ENCODE results near the gene LEMD2. TPM values are rescaled to one million over a fixed set of nuclear protein-coding genes. Genes with fewer than 3 reads are reported as not detected.

LEMD2 gene
- total and polyA plus RNA-seq, 2 experiments from 2014 or later = 21.5 to 67.5 TPM

DNA sequence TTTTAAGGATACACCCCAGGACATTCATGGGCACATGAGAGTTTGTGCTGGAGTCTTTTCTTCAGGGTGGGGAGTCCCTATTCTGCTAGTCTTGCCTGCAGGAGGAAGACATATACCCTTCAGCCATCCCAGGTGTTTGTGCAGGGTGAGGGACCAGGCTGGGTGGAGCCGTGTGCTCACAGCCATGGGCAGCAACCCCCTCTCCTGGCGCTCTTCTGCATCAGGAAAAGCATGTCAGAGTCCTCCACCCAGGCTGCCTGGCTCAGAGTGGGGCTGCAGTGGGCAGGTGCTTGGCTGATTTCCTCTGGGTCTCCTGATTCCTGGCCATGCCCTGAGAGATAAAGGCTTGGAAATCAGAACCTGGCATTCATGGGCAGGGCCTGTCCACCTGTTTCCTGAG is 37.6 kb upstream of the LEMD2 start:
- Histone ChIP-seq H3K4me3 (no peak overlapping the region), H3K9me3 (ENCODE audit: low read depth) (no peaks in the 10 kb centered on the region), H3K4me1 (ENCODE audit: insufficient read depth) (no peaks in the 10 kb centered on the region), H3K9ac (no peak overlapping the region), H3K27ac (no peak overlapping the region), H3K9me2 (ENCODE audit: insufficient read depth) (no peaks in the 10 kb centered on the region), H3K79me2 (ENCODE audit: insufficient read depth) (no peaks in the 10 kb centered on the region), H2AFZ (no peak overlapping the region), H3K36me3 (ENCODE audit: low read depth) (no peaks in the 10 kb centered on the region), H3K4me2 (ENCODE audit: unreplicated experiment) (no peak overlapping the region), H3K27me3 (replicated peaks; ENCODE audit: insufficient read depth) (peaks cover 12% of the 10 kb centered on the region; the same call in 1 of the 2 replicates), H4K20me1 (ENCODE audit: insufficient read depth) (no peaks in the 10 kb centered on the region), H3F3A (ENCODE audit: insufficient read depth) (no peaks in the 10 kb centered on the region)
- TF ChIP-seq EZH2phosphoT487 (IDR thresholded peaks at IDR 0.05; ENCODE audit: insufficient read depth, low read depth) (no peak), EZH2 (IDR thresholded peaks at IDR 0.05; ENCODE audit: insufficient read depth, poor library complexity, severe bottlenecking) (no peak)
- WGBS, 2 experiments (ENCODE audit: low coverage in 1 of 2, low lambda C conversion rate in 2 of 2, missing lambda C conversion rate in 2 of 2) = 21 to 24% methylated on average over 2 of the region's 2 CpGs
- in situ Hi-C loops (cut with MboI) = no loop called here
- DNase-seq = no peak

DNA sequence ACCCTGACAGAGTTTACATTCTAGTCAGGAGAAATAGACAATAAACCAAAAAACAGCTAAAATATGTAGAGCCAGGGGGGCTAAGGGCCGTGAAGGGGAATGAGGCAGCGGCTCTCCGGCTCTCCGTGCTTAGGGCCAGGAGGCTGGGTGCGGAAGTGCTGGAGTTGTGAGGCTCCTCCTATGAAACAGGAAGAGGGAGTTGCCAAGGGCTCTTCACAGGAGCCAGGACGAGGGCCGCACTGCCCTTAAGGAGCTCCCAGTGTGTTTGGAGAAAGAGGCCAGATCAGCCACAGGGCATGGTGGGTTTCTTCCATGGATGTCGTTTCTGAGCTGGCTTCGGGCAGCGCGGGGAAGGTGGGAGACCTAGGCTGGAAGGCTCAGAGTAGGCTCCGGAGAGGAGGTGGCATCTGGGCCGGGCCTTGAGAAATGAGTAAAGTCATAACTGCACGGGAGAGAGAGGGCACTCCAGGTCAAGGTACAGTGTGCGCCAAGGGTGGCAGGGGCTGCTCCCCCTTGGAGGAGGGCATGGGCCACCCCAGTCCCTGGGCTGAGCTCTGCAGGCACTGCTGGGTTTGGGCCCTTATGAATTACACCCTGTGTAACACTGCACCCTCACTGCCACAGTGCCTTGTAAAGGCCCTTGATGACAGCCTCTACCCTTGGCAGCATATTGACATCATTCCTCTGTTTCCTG is 35.7 kb upstream of the LEMD2 start:
- in situ Hi-C loops (cut with MboI) = no loop called here
- 81% methylated on average over 15 of the region's 15 CpGs for WGBS, 2 experiments (ENCODE audit: low coverage in 1 of 2, low lambda C conversion rate in 2 of 2, missing lambda C conversion rate in 2 of 2)
- no peaks in the 10 kb centered on the region for H3K9me2 ChIP-seq (ENCODE audit: insufficient read depth)
- H3K27me3 ChIP-seq (replicated peaks; ENCODE audit: insufficient read depth) = peaks cover 5% of the 10 kb centered on the region; the same call in 1 of the 2 replicates
- no peak for TF ChIP-seq EZH2 (IDR thresholded peaks at IDR 0.05; ENCODE audit: insufficient read depth, poor library complexity, severe bottlenecking)
- no peak overlapping the region for H3K27ac ChIP-seq
- no peaks in the 10 kb centered on the region for H3K36me3 ChIP-seq (ENCODE audit: low read depth)
- H3K4me1 ChIP-seq (ENCODE audit: insufficient read depth) = no peaks in the 10 kb centered on the region
- H4K20me1 ChIP-seq (ENCODE audit: insufficient read depth) = no peaks in the 10 kb centered on the region
- H3K79me2 ChIP-seq (ENCODE audit: insufficient read depth) = no peaks in the 10 kb centered on the region
- no peak for DNase-seq
- H3K9me3 ChIP-seq (ENCODE audit: low read depth) = no peaks in the 10 kb centered on the region
- no peak overlapping the region for H2AFZ ChIP-seq
- no peak overlapping the region for H3K9ac ChIP-seq
- no peaks in the 10 kb centered on the region for H3F3A ChIP-seq (ENCODE audit: insufficient read depth)
- no peak overlapping the region for H3K4me3 ChIP-seq
- H3K4me2 ChIP-seq (ENCODE audit: unreplicated experiment) = no peak overlapping the region

DNA sequence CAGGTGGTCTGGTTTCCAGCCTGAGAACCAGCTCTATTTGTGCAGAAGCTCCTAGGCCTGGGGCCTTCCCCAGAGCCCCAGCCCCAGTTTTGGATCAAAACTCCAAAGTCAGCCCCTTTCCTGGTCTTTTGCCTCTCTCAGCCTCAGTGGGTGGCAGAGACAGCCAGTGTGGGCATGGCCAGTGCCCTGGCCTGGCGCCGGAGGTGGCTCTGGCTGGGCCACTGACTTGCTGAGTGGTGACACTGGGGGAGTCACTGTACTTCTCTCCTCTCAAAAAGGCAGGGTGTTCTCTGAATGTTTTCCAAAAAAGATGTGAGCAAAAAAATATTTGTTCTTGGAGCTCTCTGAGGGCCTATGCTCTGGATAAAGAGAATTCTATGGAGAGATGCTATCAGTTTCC is 34.9 kb upstream of the LEMD2 start:
- no peak for DNase-seq
- Histone ChIP-seq H3K4me1 (ENCODE audit: insufficient read depth) (no peaks in the 10 kb centered on the region), H3K4me2 (ENCODE audit: unreplicated experiment) (no peak overlapping the region), H3K9me2 (ENCODE audit: insufficient read depth) (no peaks in the 10 kb centered on the region), H3K27me3 (replicated peaks; ENCODE audit: insufficient read depth) (peaks cover 5% of the 10 kb centered on the region; the same call in 1 of the 2 replicates), H3K9me3 (ENCODE audit: low read depth) (no peaks in the 10 kb centered on the region), H3K9ac (no peak overlapping the region), H3F3A (ENCODE audit: insufficient read depth) (no peaks in the 10 kb centered on the region), H2AFZ (no peak overlapping the region), H3K79me2 (ENCODE audit: insufficient read depth) (no peaks in the 10 kb centered on the region), H4K20me1 (ENCODE audit: insufficient read depth) (no peaks in the 10 kb centered on the region), H3K36me3 (ENCODE audit: low read depth) (no peaks in the 10 kb centered on the region), H3K4me3 (no peak overlapping the region), H3K27ac (no peak overlapping the region)
- 94 to 97% methylated on average over 2 of the region's 2 CpGs for WGBS, 2 experiments (ENCODE audit: low coverage in 1 of 2, low lambda C conversion rate in 2 of 2, missing lambda C conversion rate in 2 of 2)
- TF ChIP-seq EZH2phosphoT487 (IDR thresholded peaks at IDR 0.05; ENCODE audit: insufficient read depth, low read depth) = no peak
- TF ChIP-seq EZH2 (IDR thresholded peaks at IDR 0.05; ENCODE audit: insufficient read depth, poor library complexity, severe bottlenecking) = no peak
- in situ Hi-C loops (cut with MboI) = no loop called here

DNA sequence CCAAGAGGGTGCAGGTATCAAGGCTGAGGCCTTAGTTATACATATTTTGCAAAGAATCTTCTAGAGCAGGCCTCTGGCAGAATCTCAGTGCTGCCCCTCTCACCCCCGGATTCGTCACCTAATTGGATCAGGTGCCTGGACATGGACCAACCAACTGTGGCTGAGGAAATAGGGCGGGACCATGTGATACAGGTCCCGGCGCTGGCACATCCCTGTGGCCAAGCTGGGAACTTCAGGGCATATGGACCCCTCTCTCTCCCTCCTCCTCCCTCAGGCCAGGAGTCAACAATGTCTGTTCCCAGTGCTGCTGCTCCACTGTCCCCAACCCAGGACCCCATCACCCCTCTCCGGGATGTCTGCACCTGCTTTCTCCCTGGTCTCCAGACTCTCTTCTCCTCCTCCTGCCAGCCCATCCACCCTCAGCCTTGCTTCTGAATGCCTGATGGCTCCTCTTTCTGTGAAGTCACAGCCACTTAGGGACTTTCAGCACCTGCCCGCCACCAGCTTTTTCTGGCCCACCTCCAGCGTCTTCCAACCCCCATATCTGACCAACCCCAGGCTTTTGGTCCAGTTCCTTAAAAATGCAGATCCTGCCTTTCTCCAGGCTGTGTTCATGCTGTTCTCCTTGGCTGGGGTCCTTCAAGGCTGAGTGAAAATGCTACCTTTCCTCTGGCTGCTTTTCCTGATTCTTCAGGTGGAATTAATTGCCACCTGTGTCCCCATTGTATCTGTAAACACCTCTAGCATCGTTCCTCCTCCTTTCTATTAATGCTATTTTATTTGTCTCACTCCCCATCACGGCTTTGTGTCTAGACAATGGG is 33.9 kb upstream of the LEMD2 start:
- DNase-seq = peak; percentile 58
- Histone ChIP-seq H3K36me3 (ENCODE audit: low read depth) (no peaks in the 10 kb centered on the region), H3F3A (ENCODE audit: insufficient read depth) (no peaks in the 10 kb centered on the region), H3K9me2 (ENCODE audit: insufficient read depth) (no peaks in the 10 kb centered on the region), H3K9ac (no peak overlapping the region), H4K20me1 (ENCODE audit: insufficient read depth) (no peaks in the 10 kb centered on the region), H3K27me3 (replicated peaks; ENCODE audit: insufficient read depth) (peaks cover 5% of the 10 kb centered on the region; the same call in 1 of the 2 replicates), H2AFZ (no peak overlapping the region), H3K4me1 (ENCODE audit: insufficient read depth) (no peaks in the 10 kb centered on the region), H3K4me3 (no peak overlapping the region), H3K4me2 (ENCODE audit: unreplicated experiment) (no peak overlapping the region), H3K27ac (no peak overlapping the region), H3K9me3 (ENCODE audit: low read depth) (no peaks in the 10 kb centered on the region), H3K79me2 (ENCODE audit: insufficient read depth) (no peaks in the 10 kb centered on the region)
- TF ChIP-seq EZH2phosphoT487 (IDR thresholded peaks at IDR 0.05; ENCODE audit: insufficient read depth, low read depth) = no peak
- TF ChIP-seq EZH2 (IDR thresholded peaks at IDR 0.05; ENCODE audit: insufficient read depth, poor library complexity, severe bottlenecking) = no peak
- in situ Hi-C loops (cut with MboI) = no loop called here
- 60 to 62% methylated on average over 10 of the region's 10 CpGs for WGBS, 2 experiments (ENCODE audit: low coverage in 1 of 2, low lambda C conversion rate in 2 of 2, missing lambda C conversion rate in 2 of 2)
